ENCODE results near the gene H1-8.

H1-8 gene

GRCh38 chr3:129554356-129555152, 11.6 kb downstream of the H1-8 start:
- no peak for TF ChIP-seq CTCF (IDR thresholded peaks at IDR 0.05; ENCODE audit: low read depth, low read length)
- no peak overlapping the region for H3K4me3 ChIP-seq (ENCODE audit: low read depth, low read length)

- no peak overlapping the region for H3K4me3 ChIP-seq (ENCODE audit: low read depth, low read length)
- TF ChIP-seq CTCF (IDR thresholded peaks at IDR 0.05; ENCODE audit: low read depth, low read length): no peak
These were observed 12.2 kb downstream of the H1-8 start for GRCh38 chr3:129555153-129555550.

- H3K4me3 ChIP-seq (ENCODE audit: low read depth, low read length): no peak overlapping the region
These were observed 12.8 kb downstream of the H1-8 start for GRCh38 chr3:129555616-129556357.

GRCh38 chr3:129556358-129556695, 13.4 kb downstream of the H1-8 start:
- no peak for TF ChIP-seq CTCF (IDR thresholded peaks at IDR 0.05; ENCODE audit: low read depth, low read length)
- no peak overlapping the region for H3K4me3 ChIP-seq (ENCODE audit: low read depth, low read length)

More at GRCh38 chr3:129555616-129556357, 12.8 kb downstream of the H1-8 start:
- TF ChIP-seq CTCF (IDR thresholded peaks at IDR 0.05; ENCODE audit: low read depth, low read length): no peak

GRCh38 chr3:129556890-129557547, 14.0 kb downstream of the H1-8 start:
- H3K4me3 ChIP-seq (ENCODE audit: low read depth, low read length): no peak overlapping the region
- TF ChIP-seq CTCF (IDR thresholded peaks at IDR 0.05; ENCODE audit: low read depth, low read length): no peak

GRCh38 chr3:129557548-129557894, 14.5 kb downstream of the H1-8 start:
- H3K4me3 ChIP-seq (ENCODE audit: low read depth, low read length): no peak overlapping the region
- no peak for TF ChIP-seq CTCF (IDR thresholded peaks at IDR 0.05; ENCODE audit: low read depth, low read length)

All from WI38 (cell line).